GM21423 (cell line): ENCODE results near the gene ARHGEF7.

Experiments used
- ATAC-seq: cut with Tn5 transposase; IDR thresholded peaks from one replicate; pipeline ENCODE4 v1.9.1; 2021; ENCODE audit warnings: mild to moderate bottlenecking, moderate library complexity; ENCODE audit not compliant: unreplicated experiment

Gene ARHGEF7

DNA sequence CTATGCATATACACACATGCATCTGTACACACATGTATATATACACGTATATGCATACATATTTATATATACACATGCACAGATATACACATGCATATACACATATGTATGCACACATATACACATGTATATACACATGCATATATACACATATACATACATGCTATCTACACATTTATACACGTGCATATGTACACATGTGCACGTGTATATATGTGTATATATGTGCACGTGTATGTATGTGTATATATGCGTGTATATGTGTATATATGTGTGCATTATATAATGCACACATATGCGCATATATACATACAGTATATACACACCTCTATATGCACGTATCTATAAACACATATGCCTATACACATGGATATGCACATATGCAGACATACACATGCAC is 17.8 kb downstream of the ARHGEF7 start:
- ATAC-seq, result no peak

DNA sequence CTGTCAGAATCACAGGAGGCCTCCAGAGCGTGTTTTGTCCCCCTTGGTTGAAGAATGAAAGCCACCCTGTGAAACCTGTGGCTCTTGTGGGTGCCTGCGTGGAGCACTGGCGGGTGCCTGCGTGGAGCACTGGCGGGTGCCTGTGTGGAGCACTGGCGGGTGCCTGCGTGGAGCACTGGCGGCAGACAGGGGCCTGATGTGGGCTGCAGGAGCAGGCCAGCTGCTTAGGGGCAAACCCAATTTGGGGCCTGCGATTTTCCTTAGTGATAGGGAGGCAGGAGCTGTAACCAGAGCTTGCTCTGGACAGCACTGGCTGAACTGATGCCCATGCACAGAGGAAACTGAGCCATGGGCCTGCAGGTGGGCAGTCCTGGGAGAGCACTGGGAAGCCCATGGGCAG is 24.3 kb downstream of the ARHGEF7 start:
- ATAC-seq, result no peak

DNA sequence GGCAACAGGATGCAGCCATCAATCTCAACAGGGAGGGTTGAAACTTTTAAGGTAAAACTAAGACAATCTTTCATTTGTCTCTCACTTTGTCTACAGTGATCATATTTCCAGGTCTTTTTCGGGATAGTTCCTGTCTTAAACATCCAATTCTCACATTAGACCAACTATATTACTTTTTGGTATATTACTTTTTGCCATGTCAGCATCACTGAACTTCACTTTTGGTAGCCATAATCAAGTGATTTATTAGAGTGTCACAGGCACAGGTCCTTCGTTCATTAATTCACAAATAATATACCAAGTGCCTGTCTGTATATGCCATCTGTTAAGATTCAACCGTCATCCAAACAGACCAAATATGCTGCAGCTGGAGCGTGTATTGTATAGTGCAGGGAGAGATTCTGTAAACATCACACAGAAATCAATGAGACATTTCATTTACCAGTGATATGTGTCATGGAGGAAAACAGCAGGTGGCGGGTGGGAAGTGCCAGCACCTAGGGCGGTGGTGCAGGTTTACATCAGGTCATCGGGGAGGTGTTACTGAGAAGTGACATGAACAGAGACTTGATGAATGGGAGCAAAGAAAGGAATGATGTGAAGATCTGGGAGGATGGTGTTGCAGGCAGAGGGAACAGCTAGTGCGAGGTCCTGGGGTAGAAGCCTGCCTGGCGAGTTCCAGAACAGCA is 24.9 kb downstream of the ARHGEF7 start:
- ATAC-seq, result no peak

DNA sequence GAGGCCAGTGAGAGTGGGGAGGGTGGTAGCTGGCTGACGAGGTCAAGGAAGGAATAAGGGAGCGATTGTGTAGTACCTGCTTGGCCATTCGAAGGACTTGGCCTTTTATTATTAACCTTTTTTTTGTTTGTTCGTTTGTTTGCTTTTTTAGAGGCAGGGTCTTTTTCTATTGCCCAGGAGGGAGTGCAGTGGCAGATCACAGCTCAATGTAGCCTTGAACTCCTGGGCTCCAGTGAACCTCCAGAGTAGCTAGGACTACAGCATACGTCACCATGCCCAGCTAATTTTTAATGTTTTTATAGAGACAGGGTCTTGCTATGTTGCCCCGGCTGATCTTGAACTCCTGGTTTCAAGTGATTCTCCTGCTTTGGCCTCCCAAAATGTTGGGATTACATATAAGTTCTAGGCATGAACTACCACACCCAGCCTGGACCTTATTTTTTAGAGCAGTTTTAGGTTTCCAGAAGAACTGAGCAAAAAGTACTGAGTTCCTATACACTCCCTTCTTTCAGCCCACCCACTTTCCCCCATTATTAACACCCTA is 25.5 kb downstream of the ARHGEF7 start:
- ATAC-seq, result no peak

DNA sequence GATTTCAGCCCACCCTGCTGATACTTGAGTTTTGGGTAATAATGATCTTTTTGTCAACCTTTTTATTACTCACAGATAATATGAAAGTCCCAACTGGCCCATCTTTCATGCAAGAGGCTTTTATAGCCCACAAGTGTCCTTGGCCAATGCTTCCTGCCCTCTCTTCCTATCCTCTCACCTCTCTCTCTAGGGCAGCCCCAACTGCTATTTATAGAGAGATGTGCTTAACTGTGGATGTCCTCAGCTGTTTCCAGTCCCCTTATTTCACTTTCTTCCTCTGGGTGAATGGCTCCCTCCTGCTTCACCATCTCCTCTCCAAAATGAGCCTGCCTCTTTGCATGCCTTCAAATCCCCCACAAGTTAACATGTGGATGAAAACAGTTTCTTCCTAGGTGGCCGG is 27.4 kb downstream of the ARHGEF7 start:
- no peak for ATAC-seq

DNA sequence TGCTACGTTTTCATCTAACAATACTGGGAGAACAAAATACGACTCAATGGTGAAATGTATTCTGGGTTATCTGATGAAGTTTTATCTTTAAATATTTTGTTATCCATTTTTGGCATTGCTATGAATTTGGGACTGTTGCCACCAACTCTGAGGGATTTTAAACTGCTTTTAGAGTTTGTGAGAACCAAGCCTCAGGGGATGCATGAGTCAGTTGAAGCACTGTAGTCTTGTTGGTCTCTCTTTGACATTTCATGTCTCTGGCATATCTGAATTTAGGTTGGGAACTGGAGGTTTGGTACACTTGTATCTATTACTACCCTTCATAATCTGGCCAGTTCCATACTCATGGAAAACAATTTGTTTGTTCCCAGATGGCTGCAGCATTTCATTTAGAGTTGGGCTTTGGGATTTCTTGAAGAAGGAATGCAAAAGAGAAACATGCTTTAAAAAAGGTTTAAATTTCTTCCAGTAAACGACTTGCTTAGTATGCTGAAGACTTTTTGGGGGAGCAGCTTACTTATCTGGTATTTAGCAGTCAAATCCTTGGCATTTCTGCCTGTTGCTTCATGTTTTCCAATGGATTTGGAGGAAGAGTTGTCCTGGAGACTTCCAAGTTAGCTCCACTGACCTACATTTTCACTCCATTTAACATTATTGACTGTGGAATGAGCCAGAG is 28.9 kb downstream of the ARHGEF7 start:
- no peak for ATAC-seq

DNA sequence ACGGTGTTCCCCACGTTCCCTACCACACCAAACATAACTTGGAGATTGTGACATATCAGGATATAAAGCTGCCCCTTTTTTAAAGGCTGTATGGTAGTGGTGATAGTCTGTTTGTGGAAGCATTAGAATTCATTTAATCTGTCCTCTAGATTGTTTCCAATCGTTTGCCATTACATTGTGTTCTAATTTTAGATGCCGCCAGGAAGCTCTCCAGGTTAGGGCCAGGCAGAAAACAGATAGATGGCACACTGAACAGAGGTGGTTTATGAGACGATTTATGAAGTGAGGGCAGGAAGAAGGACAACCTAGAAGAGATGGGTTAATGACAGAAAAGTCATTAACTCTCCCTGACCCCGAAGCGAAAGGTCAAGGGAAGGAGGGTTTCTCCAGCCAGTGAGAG is 30.0 kb downstream of the ARHGEF7 start:
- no peak for ATAC-seq

DNA sequence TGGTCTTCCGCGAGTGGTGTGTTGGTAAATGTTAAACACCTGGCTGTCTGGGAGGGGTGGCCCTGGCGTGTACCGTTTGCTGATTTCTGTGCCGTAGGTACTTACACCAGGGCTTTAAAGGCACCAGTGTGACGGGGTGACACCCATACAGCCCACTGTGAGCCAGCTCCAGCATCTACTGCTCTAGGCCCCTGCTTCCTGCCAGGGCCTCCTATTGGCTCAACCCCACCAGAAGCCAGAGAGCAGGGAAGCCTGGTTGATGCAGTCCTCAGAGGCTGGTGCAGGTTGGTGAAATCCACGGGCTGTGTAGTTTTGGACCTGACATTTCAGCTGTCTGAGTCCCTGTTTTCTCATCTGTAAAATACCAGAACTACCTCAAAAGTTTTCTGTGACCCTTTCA is 30.4 kb downstream of the ARHGEF7 start:
- ATAC-seq, result no peak

DNA sequence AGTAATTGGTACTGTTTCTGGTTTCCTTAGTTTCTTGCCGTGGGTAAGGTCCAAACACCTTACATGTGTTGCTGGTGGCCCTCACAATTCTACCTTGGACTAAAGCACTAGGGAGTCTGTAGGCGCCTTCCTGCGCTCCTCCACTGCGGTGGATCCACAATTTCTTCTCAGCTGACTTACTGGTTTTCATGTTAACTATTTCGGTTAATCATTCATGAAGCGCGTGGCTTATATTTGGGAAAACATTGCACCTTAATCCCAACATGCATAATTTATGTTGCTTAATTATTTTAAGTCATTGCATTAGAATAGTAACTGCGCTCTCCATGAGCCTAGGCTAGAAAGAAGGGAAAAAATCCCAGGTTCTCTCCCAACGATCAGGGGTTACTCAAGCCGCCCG is 37.7 kb downstream of the ARHGEF7 start:
- no peak for ATAC-seq

DNA sequence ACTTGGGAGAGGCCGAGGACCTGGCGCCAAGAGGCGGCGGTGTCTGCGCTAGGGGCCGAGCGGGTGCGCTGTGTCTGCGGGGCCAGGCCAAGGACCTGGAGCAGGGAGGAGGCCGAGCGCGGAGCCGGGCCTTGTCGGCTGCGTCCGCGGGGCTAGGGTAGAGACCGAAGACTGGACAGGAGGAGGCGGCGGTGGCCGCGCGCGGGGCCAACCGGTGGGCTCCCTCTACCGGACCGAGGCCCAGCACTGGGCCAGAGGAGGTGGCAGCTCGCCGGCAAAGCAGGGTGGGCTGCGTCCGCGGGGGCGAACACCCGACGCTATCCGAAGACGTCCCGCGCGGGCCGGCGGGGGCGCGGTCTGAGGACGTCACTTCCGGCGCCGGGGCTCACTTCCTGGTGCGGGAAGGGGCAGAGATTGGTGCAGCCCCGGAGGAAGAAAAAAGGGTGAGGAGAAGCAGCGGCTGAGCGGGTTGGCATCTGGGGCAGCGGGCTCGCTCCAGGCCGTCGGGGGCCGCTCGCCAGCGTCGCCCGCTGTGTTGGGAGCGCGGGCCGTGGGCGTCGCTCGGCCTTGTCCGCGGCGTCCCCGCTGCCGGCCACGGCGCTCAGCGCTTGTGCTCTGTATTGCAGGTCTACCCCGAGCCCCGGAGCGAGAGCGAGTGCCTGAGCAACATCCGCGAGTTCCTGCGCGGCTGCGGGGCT is 38.3 kb downstream of the ARHGEF7 start:
- peak; percentile 90 for ATAC-seq

DNA sequence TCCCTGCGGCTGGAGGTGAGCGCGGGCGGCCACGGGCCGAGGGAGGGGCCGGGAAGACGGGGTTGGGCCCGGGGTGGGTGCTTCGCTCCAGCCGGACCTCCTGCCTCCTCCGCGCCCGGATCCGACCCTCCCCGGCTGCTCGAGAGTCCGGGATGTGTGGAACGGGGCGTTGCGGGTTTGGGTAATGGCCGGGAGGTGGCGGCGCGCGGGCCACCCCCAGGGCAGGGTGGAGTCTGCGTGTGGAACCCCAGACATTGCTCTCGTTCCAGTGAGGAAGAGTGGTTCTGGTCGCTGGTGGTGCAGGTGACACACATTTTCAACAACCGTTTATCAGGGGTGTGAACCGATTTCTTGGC is 38.8 kb downstream of the ARHGEF7 start:
- peak; percentile 48 for ATAC-seq

DNA sequence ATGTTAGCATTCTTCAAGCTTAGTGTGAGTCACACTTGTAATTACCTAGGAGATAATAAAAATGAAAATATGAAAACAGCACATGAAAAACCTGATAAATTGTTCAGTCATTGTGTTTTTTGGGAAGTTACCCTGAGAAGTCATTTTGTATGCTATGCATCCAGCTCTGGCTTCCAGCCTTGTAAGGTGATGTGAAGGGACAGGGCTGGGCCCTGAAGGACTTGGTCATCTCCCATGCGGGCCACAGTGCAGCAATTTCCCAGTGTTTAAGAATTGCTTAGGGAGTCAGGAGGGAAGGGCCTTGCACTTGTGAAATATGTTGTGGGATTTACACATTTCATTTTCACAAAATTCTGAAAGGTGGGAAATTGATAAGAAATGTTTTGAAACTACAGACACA is 41.3 kb downstream of the ARHGEF7 start:
- no peak for ATAC-seq

DNA sequence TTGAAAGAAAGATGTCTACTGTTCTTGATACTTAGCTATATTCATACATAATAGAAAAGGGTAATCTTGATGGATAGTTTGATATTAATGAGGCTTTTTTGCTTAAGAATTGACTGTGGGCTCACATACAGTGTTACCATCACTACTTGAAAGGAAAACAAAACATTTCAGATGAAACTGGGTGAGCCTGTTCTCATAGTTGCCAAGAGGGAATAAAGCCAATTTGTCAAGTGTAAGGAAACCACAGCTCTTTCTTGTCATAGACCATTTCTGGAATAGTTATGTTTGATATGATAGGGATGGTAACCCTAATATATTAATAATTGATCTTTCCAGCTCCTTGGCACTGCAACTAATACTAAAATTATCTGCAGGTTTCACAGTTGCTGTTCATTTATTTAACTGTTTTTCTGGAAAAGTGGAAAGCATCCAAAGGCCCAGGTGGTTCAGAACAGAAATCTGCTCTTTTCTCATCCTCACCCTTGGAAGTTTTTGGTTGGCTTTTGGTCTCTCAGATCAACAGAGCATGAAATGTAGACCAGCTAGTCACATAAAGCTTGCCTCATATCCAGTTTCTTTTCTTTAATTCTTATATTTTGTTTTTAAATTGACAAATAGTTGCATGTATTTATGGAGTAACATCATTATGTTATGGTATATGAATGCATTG is 43.2 kb downstream of the ARHGEF7 start:
- no peak for ATAC-seq

DNA sequence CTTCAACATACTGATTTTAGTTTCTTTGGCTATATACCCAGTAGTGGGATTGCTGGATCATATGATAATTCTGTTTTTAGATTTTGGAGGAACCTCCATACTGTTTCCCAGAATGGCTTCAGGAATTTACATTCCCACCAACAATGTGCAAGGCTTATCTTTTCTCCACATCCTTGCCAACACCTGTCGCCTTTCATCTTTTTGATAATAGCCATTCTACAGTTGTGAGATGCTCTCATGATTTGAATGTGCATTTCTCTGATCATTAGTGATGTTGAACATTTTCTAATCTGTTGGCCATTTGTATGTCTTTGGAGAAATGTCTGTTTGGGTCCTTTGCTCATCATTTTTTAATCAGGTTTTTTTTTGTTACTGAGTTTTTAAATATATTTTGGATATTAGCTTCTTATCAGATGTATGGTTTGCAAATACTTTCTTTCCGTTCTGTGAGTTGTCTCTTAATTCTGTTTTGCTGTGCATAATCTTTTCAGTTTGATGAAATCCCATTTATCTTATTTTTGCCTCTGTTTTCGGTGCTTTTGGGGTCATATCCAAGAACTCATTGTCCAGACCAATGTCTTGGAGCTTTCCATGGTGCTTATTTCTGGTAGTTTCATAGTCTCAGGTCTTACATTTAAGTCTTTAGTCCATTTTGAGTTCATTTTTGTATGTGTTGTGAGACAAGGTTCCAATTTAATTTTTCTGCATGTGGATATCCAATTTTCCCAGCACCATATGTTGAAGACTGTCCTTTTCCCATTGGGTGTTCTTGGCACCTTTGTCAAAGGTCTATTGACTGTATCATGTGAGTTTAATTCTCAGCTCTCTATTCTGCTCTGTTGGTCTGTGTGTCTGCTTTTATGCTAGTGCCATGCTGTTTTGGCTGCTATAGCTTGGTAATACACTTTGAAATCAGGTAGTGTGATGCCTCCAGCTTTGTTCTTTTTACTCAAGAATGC is 44.5 kb downstream of the ARHGEF7 start:
- no peak for ATAC-seq

DNA sequence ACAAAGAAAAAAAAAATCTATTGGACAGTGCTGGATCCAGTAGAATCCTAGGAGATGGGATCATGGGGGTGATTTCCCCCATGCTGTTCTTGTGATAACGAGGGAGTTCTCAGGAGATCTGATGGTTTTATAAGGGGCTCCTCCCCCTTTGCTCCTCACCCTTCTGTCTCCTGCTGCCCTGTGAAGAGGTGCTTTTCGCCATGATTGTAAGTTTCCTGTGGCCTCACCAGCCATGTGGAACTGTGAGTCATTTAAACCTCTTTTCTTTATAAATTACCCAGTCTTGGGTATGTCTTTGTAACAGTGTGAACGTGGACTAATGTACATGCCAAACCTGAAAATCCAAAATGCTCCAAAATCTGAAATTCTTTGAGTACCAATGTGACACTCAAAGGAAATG is 45.5 kb downstream of the ARHGEF7 start:
- ATAC-seq, result no peak

DNA sequence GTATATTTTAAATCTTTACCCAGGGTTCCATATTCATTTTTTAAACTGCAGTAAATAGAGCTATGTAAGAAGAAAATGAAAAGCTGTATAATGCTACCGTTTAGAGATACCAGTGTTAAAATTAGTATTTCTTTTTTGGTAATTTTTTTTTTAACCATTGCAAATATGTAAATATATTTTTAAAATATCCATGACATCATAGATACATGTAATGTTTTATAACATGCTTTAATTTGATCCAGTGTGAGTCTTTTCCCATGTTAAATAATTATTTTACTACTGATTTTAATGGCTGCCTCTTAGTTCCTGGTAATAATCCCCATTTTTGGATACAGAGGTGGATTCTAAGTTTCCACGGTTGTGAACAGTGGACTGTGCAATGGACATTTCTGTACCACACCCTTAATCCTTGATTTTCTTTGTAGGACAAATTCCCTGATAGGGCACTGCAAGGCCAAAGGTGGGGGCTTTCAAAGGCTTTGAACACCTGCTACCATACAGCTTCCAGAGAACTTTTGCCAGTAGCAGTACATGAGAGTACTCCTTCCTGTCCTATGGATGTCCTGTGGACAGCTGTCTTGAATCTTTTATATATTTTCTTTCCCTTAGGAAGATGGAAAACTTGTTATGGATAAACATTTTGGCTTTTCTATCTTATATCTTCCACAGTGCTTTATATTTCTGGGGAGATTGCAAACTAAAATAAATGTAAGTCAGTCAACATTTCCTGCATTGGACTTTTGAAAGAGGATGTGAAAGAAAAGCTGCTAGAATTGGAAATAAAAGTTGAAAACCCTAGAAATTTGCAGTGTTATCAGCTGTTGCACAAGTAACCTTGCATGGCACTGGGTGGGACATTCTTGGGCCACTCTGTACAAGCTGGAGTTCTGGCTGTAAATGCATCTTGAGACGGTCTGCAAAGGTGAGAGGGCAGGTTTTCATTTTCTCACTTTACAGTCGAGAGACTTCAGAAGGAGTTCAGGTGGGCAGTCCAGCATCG is 46.8 kb downstream of the ARHGEF7 start:
- peak; percentile 37 for ATAC-seq

DNA sequence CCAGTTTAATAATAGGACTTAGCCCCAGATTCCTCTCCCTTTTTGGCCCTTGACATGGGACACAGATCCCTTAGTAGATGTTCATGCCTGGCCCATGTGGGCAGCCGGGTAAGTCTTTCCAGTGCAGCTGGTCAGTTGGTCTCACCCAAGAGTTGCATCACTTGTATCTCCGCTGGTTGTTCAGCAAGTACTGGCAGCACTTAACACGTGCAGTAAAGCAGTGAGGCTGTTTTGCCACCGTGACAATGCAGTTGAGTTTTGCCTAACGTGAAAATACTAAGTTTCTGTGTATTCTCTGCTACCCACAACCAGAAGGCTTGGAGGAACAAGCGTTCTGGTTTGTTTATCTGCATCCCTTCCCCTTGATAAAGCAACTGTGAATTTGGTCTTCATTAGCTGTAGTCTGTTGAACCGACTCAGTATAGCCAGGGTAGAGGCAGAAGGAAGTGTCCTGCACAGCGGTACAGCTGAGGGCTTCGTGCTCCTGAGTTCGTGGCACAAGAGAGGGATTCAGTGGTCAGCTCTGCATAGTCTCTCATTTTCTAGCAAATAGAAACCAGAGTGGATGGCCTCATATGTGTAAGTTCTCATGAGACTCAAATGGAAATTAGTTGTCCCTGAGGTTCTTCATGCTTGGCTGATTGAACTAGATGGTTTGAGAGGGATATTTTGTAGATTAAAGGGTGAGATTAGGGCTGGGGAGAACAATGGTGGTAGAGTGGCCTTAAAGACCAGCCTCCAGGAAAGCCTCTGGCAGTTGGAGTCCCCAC is 50.3 kb downstream of the ARHGEF7 start:
- ATAC-seq, result peak; percentile 63
